Activated T-cell treated with anti-CD3 and anti-CD28 coated beads, Interleukin-2, amount 50 U/mL, for 24 hours (primary cell): Measurements from ENCODE around the gene WDR18.

Experiments used
- DNase-seq: peaks from one replicate; pipeline ENCODE4 v3.0.0-alpha.2; 2020
- H3K27ac Mint-ChIP-seq: 2 replicates; pipeline ENCODE4 v1.8.0; 2020; ENCODE audit warnings: mild to moderate bottlenecking, mixed read lengths
- H3K27me3 Mint-ChIP-seq: 2 replicates; pipeline ENCODE4 v1.8.0; 2020; ENCODE audit warnings: mixed read lengths
- H3K36me3 Mint-ChIP-seq: 2 replicates; pipeline ENCODE4 v1.8.0; 2020; ENCODE audit warnings: low read depth, mixed read lengths
- H3K4me1 Mint-ChIP-seq: 2 replicates; pipeline ENCODE4 v1.8.0; 2020; ENCODE audit warnings: low read depth, mixed read lengths
- H3K4me3 Mint-ChIP-seq: 2 replicates; pipeline ENCODE4 v1.8.0; 2020; ENCODE audit warnings: mild to moderate bottlenecking, moderate library complexity, mixed read lengths
- H3K9me3 Mint-ChIP-seq: 2 replicates; pipeline ENCODE4 v1.8.0; 2020; ENCODE audit warnings: mixed read lengths

Gene WDR18

GRCh38 chr19:1038978-1039645, 55.0 kb downstream of the WDR18 start:
- peaks cover 36% of the 10 kb centered on the region for H3K36me3 Mint-ChIP-seq
- DNase-seq: no peak
- peaks cover 49% of the 10 kb centered on the region for H3K4me1 Mint-ChIP-seq
- no peaks in the 10 kb centered on the region for H3K27me3 Mint-ChIP-seq
- H3K4me3 Mint-ChIP-seq: peak overlapping the region; percentile 51
- no peaks in the 10 kb centered on the region for H3K9me3 Mint-ChIP-seq
- peak overlapping the region; percentile 88 for H3K27ac Mint-ChIP-seq

DNA sequence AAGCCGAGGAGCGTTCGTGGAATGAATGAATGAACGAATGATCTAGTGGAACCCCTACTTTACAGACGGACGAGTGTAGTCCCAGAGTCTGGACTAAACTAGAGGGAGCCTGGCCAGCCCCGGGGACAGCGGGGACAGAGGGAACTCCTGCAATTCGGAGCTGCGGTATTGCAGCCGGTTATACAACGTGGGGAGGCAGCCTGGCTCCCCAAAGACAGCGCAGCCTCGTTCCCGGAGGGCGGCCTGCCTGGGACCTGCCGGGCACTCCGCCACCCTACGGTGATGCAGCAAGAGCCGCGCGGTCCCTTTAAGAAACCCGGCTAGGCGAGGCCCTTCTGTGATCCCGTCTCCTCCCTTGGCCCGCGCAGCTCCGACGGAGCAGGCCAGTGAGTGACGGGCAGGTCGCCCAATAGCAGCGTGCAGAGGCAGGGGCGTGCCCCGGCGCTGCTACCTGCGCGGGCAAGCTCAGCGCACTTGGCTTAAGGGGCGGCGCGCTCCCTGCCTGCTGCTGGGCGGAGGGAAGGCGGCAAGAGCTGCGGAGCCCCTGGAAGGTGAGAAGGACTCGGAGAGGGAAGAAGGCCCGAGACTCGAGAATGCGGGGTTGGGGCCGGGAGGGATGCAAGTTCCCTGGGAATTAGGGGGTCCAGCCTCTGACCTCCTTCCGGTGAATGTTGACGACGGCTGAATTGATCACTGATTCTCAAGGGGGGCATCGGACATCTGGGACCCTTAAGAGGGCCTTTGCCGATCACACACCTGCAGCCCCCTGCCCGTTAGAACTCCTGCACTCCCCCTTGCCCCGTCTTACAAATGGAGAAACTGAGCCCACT, 55.7 kb downstream of the WDR18 start, which contains the start of gene ABCA7:
TSS of gene ABCA7 (plus strand) at position 462 of the 830 bp plus-strand sequence. CDS start 1,255 bp downstream, outside the sequence.
- H3K4me3 Mint-ChIP-seq: peak within 1 kb of the TSS; percentile 85
- H3K4me1 Mint-ChIP-seq: peaks cover 49% of the 10 kb centered on the region
- H3K27ac Mint-ChIP-seq: peak within 1 kb of the TSS; percentile 88
- DNase-seq: peak; percentile 100
- H3K27me3 Mint-ChIP-seq: no peaks in the 10 kb centered on the region
- H3K9me3 Mint-ChIP-seq: no peaks in the 10 kb centered on the region
- H3K36me3 Mint-ChIP-seq: peaks cover 38% of the 10 kb centered on the region

GRCh38 chr19:1040476-1041271, 56.5 kb downstream of the WDR18 start:
- peaks cover 48% of the 10 kb centered on the region for H3K4me1 Mint-ChIP-seq
- H3K4me3 Mint-ChIP-seq: peak overlapping the region; percentile 85

GRCh38 chr19:1041272-1041834, 57.2 kb downstream of the WDR18 start:
- H3K36me3 Mint-ChIP-seq: peaks cover 30% of the 10 kb centered on the region
- H3K27me3 Mint-ChIP-seq: no peaks in the 10 kb centered on the region
- peak overlapping the region; percentile 88 for H3K27ac Mint-ChIP-seq
- H3K4me1 Mint-ChIP-seq: peaks cover 48% of the 10 kb centered on the region
- H3K4me3 Mint-ChIP-seq: peak overlapping the region; percentile 85
- no peak for DNase-seq
- H3K9me3 Mint-ChIP-seq: no peaks in the 10 kb centered on the region

More at GRCh38 chr19:1040476-1041271, 56.5 kb downstream of the WDR18 start:
- Mint-ChIP-seq H3K27me3 (no peaks in the 10 kb centered on the region), H3K36me3 (peaks cover 36% of the 10 kb centered on the region), H3K27ac (peak overlapping the region; percentile 88), H3K9me3 (no peaks in the 10 kb centered on the region)
- peak; percentile 91 for DNase-seq

- Mint-ChIP-seq H3K36me3 (peaks cover 27% of the 10 kb centered on the region), H3K27ac (no peak overlapping the region), H3K9me3 (no peaks in the 10 kb centered on the region), H3K27me3 (no peaks in the 10 kb centered on the region), H3K4me3 (no peak overlapping the region), H3K4me1 (peaks cover 48% of the 10 kb centered on the region)
- DNase-seq: no peak
These were observed 57.9 kb downstream of the WDR18 start for GRCh38 chr19:1041835-1042685.

- H3K4me3 Mint-ChIP-seq: no peak overlapping the region
- H3K27me3 Mint-ChIP-seq: no peaks in the 10 kb centered on the region
- H3K4me1 Mint-ChIP-seq: peaks cover 42% of the 10 kb centered on the region
- H3K36me3 Mint-ChIP-seq: peaks cover 20% of the 10 kb centered on the region
- H3K9me3 Mint-ChIP-seq: no peaks in the 10 kb centered on the region
- no peak for DNase-seq
- no peak overlapping the region for H3K27ac Mint-ChIP-seq
These were observed 58.8 kb downstream of the WDR18 start for GRCh38 chr19:1042689-1043511.
